Measurements from ENCODE around the gene RHOBTB3.

Gene RHOBTB3

GRCh38 chr5:95733107-95733665, 2.0 kb downstream of the RHOBTB3 start:
- DNase-seq = no peak

GRCh38 chr5:95734187-95734586, 3.1 kb downstream of the RHOBTB3 start:
- no peak for DNase-seq

- no peak for DNase-seq
Observed at GRCh38 chr5:95734906-95735305, 3.8 kb downstream of the RHOBTB3 start.

GRCh38 chr5:95735406-95735805, 4.3 kb downstream of the RHOBTB3 start:
- DNase-seq = no peak

GRCh38 chr5:95738072-95738471, 6.9 kb downstream of the RHOBTB3 start:
- no peak for DNase-seq

- DNase-seq = no peak
Observed at GRCh38 chr5:95738834-95739233, 7.7 kb downstream of the RHOBTB3 start.

GRCh38 chr5:95739857-95740256, 8.7 kb downstream of the RHOBTB3 start:
- DNase-seq = no peak

- no peak for DNase-seq
Observed at GRCh38 chr5:95741458-95741857, 10.3 kb downstream of the RHOBTB3 start.

GRCh38 chr5:95743232-95743631, 12.1 kb downstream of the RHOBTB3 start:
- no peak for DNase-seq

GRCh38 chr5:95743877-95744276, 12.7 kb downstream of the RHOBTB3 start:
- no peak for DNase-seq

GRCh38 chr5:95746194-95746593, 15.1 kb downstream of the RHOBTB3 start:
- DNase-seq = no peak

GRCh38 chr5:95746722-95747679, 15.9 kb downstream of the RHOBTB3 start:
- DNase-seq = peak; percentile 68

- DNase-seq = no peak
Observed at GRCh38 chr5:95748133-95748532, 17.0 kb downstream of the RHOBTB3 start.

GRCh38 chr5:95754545-95754944, 23.4 kb downstream of the RHOBTB3 start:
- DNase-seq = no peak

GRCh38 chr5:95759005-95759404, 27.9 kb downstream of the RHOBTB3 start:
- no peak for DNase-seq

GRCh38 chr5:95759634-95760033, 28.5 kb downstream of the RHOBTB3 start:
- DNase-seq = no peak

GRCh38 chr5:95760273-95761191, 29.4 kb downstream of the RHOBTB3 start:
- DNase-seq = peak; percentile 64

- DNase-seq = no peak
Observed at GRCh38 chr5:95761771-95762651, 30.9 kb downstream of the RHOBTB3 start.

- DNase-seq = no peak
Observed at GRCh38 chr5:95762652-95763041, 31.5 kb downstream of the RHOBTB3 start.

- no peak for DNase-seq
Observed at GRCh38 chr5:95763941-95764340, 32.8 kb downstream of the RHOBTB3 start.

- DNase-seq = no peak
Observed at GRCh38 chr5:95768731-95769130, 37.6 kb downstream of the RHOBTB3 start.

Measured in activated CD4-positive, alpha-beta T cell treated with anti-CD3 and anti-CD28 coated beads, Interleukin-2, amount 50 U/mL, for 16 hours (primary cell).